Hepatocyte (in vitro differentiated cells): ENCODE data around the gene DCLK3. TPM values are rescaled to one million over a fixed set of nuclear protein-coding genes. Genes with fewer than 3 reads are reported as not detected.

Experiments
- DNase-seq: peaks from one replicate; pipeline ENCODE4 v3.0.0-alpha.2; 2016; ENCODE audit warnings: low spot score
- H2AFZ ChIP-seq: fragments of 200-600 bp; sonication (generic); 2 replicates; pipeline ENCODE4 v1.6.0; 2016; ENCODE audit warnings: antibody characterized with exemption, mild to moderate bottlenecking
- H3K27ac ChIP-seq: fragments of 200-600 bp; sonication (generic); 2 replicates; pipeline ENCODE4 v1.5.1; 2016; ENCODE audit warnings: mild to moderate bottlenecking
- H3K27me3 ChIP-seq: fragments of 200-600 bp; sonication (generic); 2 replicates; pipeline ENCODE4 v1.6.1; 2016
- H3K36me3 ChIP-seq: fragments of 200-600 bp; sonication (generic); replicated peaks from 2 replicates; pipeline ENCODE4 v1.5.1; 2016; ENCODE audit warnings: low read depth; ENCODE audit not compliant: insufficient read depth
- H3K4me1 ChIP-seq: fragments of 200-600 bp; sonication (generic); 2 replicates; pipeline ENCODE4 v1.5.1; 2016; ENCODE audit warnings: mild to moderate bottlenecking, moderate library complexity; ENCODE audit not compliant: insufficient read depth
- H3K4me2 ChIP-seq: fragments of 200-600 bp; sonication (generic); 2 replicates; pipeline ENCODE4 v1.6.0; 2016
- H3K4me3 ChIP-seq: fragments of 200-600 bp; sonication (generic); 2 replicates; pipeline ENCODE4 v1.5.1; 2016; ENCODE audit warnings: mild to moderate bottlenecking
- H3K79me2 ChIP-seq: fragments of 200-600 bp; sonication (generic); 2 replicates; pipeline ENCODE4 v1.6.0; 2017; ENCODE audit warnings: mild to moderate bottlenecking
- H3K9me2 ChIP-seq: fragments of 200-600 bp; sonication (generic); replicated peaks from 2 replicates; pipeline ENCODE4 v1.6.0; 2017; ENCODE audit warnings: mild to moderate bottlenecking; ENCODE audit not compliant: insufficient read depth
- H3K9me3 ChIP-seq: fragments of 200-600 bp; sonication (generic); 2 replicates; pipeline ENCODE4 v1.5.1; 2016; ENCODE audit warnings: low read depth, mild to moderate bottlenecking
- H4K20me1 ChIP-seq: fragments of 200-600 bp; sonication (generic); 2 replicates; pipeline ENCODE4 v1.6.0; 2016; ENCODE audit warnings: mild to moderate bottlenecking; ENCODE audit not compliant: insufficient read depth, poor library complexity, severe bottlenecking
- EZH2 ChIP-seq: fragments of 200-600 bp; sonication (generic); IDR thresholded peaks from 2 replicates; pipeline ENCODE4 v1.6.1; 2016; ENCODE audit warnings: antibody characterized with exemption, mild to moderate bottlenecking, borderline replicate concordance
- EZH2phosphoT487 ChIP-seq: fragments of 200-600 bp; sonication (generic); IDR thresholded peaks from one replicate; pipeline ENCODE4 v1.6.1; 2018; ENCODE audit warnings: antibody characterized with exemption, mild to moderate bottlenecking, low read depth, moderate library complexity; ENCODE audit not compliant: unreplicated experiment, severe bottlenecking
- WGBS: methylation state at CpG from one replicate; pipeline ENCODE4 v1.1.6; 2016; ENCODE audit warnings: low lambda C conversion rate; ENCODE audit errors: missing lambda C conversion rate; 5-methylcytosine and 5-hydroxymethylcytosine counted together
- polyA plus RNA-seq: library from polyadenylated mRNA; unstranded; fragments of >200 nt; fragmentation: Nextera tagmentation; extraction: Ambion mirVana; gene quantifications from 2 replicates; pipeline ENCODE4 v1.2.1, GENCODE V29; 2016
- total RNA-seq: library from RNA; depleted of rRNA; stranded (reverse); fragments of >200 nt; gene quantifications from 2 replicates; pipeline ENCODE4 v1.2.3, GENCODE V29; 2014
- TF ChIP-seq, protein P1 (sequence below): fragments of 200-600 bp; sonication (generic); IDR thresholded peaks from 2 replicates; pipeline ENCODE4 v1.5.1; 2016; ENCODE audit warnings: antibody characterized with exemption, mild to moderate bottlenecking; ENCODE audit not compliant: poor library complexity

The DCLK3 gene
- total and polyA plus RNA-seq, 2 experiments from 2014 or later = 0.07 TPM; not detected in 1

DNA sequence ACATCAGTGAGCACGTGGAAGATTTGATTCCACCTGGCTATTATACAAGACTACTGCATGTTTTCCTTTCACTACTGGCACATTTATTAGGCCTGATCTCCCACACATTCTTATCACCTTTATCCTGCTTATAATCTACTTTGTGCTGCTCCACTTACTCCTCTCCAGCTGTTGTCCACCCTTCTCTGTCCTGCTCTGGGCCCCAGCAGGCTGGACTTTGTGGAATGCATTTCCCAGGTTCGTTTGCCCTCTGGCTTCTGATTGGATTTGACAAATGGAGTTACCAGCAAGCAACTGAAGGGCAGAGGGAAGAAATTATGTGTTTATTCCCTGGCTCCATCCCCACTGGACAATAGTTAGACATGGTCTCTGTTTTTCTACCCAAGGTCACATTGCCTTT is 75.5 kb downstream of the DCLK3 start:
- Histone ChIP-seq H2AFZ (no peak overlapping the region), H3K4me1 (no peaks in the 10 kb centered on the region)
- DNase-seq = no peak

DNA sequence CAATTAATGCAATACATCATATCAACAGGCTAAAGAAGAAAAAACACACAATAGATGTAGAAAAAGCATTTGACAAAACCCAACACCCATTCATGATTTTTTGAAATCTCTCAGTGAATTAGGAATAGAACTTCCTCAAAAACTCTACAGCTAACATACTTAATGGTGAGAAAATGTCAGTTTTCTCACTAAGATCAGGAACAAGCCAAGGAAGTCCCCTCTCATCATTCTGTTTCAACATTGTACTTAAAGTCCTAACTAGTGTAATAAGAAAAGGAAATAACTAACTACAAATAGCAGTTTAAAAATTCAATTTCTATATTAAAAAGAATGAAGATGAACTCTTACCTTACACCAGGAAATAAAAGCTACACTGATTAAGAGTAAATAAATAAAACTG is 77.8 kb downstream of the DCLK3 start:
- no peak for DNase-seq
- Histone ChIP-seq H3K27ac (no peak overlapping the region), H3K4me3 (no peak overlapping the region), H2AFZ (no peak overlapping the region), H3K36me3 (no peaks in the 10 kb centered on the region), H3K27me3 (no peaks in the 10 kb centered on the region), H4K20me1 (no peaks in the 10 kb centered on the region), H3K4me1 (no peaks in the 10 kb centered on the region), H3K9me3 (no peaks in the 10 kb centered on the region), H3K4me2 (no peak overlapping the region), H3K9me2 (no peaks in the 10 kb centered on the region), H3K79me2 (no peaks in the 10 kb centered on the region)
- no peak for TF ChIP-seq EZH2
- TF ChIP-seq EZH2phosphoT487 = no peak
- TF ChIP-seq, protein P1, sequence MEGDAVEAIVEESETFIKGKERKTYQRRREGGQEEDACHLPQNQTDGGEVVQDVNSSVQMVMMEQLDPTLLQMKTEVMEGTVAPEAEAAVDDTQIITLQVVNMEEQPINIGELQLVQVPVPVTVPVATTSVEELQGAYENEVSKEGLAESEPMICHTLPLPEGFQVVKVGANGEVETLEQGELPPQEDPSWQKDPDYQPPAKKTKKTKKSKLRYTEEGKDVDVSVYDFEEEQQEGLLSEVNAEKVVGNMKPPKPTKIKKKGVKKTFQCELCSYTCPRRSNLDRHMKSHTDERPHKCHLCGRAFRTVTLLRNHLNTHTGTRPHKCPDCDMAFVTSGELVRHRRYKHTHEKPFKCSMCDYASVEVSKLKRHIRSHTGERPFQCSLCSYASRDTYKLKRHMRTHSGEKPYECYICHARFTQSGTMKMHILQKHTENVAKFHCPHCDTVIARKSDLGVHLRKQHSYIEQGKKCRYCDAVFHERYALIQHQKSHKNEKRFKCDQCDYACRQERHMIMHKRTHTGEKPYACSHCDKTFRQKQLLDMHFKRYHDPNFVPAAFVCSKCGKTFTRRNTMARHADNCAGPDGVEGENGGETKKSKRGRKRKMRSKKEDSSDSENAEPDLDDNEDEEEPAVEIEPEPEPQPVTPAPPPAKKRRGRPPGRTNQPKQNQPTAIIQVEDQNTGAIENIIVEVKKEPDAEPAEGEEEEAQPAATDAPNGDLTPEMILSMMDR = no peak

More for the DNA sequence above, 75.5 kb downstream of the DCLK3 start:
- H3K4me3 ChIP-seq = no peak overlapping the region
- no peaks in the 10 kb centered on the region for H4K20me1 ChIP-seq
- 44% methylated on average over 2 of the region's 2 CpGs for WGBS
- no peaks in the 10 kb centered on the region for H3K36me3 ChIP-seq
- no peaks in the 10 kb centered on the region for H3K9me2 ChIP-seq
- no peak for TF ChIP-seq EZH2phosphoT487
- no peak for TF ChIP-seq EZH2
- TF ChIP-seq, protein P1 = no peak
- no peaks in the 10 kb centered on the region for H3K9me3 ChIP-seq
- no peak overlapping the region for H3K4me2 ChIP-seq
- no peak overlapping the region for H3K27ac ChIP-seq
- H3K27me3 ChIP-seq = no peaks in the 10 kb centered on the region
- H3K79me2 ChIP-seq = no peaks in the 10 kb centered on the region

DNA sequence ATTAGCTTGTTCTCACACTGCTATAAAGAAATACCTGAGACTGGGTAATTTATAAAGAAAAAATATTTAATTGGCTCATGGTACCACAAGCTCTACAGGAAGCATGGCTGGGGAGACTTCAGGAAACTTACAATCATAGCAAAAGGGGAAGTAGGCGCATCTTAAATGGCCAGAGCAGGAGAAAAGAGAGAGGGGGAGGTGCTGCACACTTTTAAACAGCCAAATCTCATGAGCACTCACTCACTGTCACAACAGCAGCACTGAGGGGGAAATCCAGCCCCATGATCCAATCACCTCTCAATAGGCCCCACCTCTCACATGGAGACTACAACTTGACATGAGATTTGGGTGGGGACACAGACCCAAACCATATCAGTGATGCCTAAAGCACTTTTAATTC is 82.5 kb downstream of the DCLK3 start:
- Histone ChIP-seq H3K4me3 (no peak overlapping the region), H3K4me2 (no peak overlapping the region), H3K4me1 (no peaks in the 10 kb centered on the region), H3K9me2 (no peaks in the 10 kb centered on the region), H3K27ac (no peak overlapping the region), H3K9me3 (no peaks in the 10 kb centered on the region), H2AFZ (no peak overlapping the region), H4K20me1 (no peaks in the 10 kb centered on the region), H3K79me2 (no peaks in the 10 kb centered on the region), H3K27me3 (no peaks in the 10 kb centered on the region), H3K36me3 (no peaks in the 10 kb centered on the region)
- TF ChIP-seq EZH2 (no peak), EZH2phosphoT487 (no peak)
- TF ChIP-seq, protein P1 = no peak
- DNase-seq = no peak
- 100% methylated on average over 1 of the region's 1 CpG for whole genome bisulfite sequencing

DNA sequence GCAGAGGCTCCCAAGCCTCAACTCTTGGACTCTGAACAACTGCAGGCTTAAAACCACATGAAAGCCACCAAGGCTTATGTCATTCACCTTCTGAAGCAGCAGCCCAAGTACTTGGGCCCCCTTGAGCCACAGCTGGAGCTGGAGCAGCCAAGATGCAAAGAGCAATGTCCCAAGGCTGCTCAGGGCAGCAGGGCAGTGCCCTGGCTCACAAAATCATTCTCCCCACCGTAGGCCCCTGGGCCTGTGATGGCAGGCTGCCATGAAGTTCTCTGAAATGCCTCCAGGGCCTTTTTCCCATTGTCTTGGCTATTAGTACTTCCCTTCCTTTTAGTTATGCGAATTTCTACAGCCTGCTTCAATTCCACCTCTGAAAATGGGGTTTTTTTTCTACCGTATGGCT is 83.4 kb downstream of the DCLK3 start:
- no peaks in the 10 kb centered on the region for H3K36me3 ChIP-seq
- no peaks in the 10 kb centered on the region for H3K9me2 ChIP-seq
- DNase-seq = no peak
- no peaks in the 10 kb centered on the region for H4K20me1 ChIP-seq
- no peaks in the 10 kb centered on the region for H3K79me2 ChIP-seq
- H3K27ac ChIP-seq = no peak overlapping the region
- H3K4me2 ChIP-seq = no peak overlapping the region
- H3K9me3 ChIP-seq = no peaks in the 10 kb centered on the region
- H3K27me3 ChIP-seq = no peaks in the 10 kb centered on the region
- no peak overlapping the region for H2AFZ ChIP-seq
- no peaks in the 10 kb centered on the region for H3K4me1 ChIP-seq
- TF ChIP-seq, protein P1 = no peak
- TF ChIP-seq EZH2 (no peak), EZH2phosphoT487 (no peak)
- 78% methylated on average over 3 of the region's 3 CpGs for WGBS
- no peak overlapping the region for H3K4me3 ChIP-seq
